ENCODE results near the gene CDC42BPG.

The CDC42BPG gene

DNA sequence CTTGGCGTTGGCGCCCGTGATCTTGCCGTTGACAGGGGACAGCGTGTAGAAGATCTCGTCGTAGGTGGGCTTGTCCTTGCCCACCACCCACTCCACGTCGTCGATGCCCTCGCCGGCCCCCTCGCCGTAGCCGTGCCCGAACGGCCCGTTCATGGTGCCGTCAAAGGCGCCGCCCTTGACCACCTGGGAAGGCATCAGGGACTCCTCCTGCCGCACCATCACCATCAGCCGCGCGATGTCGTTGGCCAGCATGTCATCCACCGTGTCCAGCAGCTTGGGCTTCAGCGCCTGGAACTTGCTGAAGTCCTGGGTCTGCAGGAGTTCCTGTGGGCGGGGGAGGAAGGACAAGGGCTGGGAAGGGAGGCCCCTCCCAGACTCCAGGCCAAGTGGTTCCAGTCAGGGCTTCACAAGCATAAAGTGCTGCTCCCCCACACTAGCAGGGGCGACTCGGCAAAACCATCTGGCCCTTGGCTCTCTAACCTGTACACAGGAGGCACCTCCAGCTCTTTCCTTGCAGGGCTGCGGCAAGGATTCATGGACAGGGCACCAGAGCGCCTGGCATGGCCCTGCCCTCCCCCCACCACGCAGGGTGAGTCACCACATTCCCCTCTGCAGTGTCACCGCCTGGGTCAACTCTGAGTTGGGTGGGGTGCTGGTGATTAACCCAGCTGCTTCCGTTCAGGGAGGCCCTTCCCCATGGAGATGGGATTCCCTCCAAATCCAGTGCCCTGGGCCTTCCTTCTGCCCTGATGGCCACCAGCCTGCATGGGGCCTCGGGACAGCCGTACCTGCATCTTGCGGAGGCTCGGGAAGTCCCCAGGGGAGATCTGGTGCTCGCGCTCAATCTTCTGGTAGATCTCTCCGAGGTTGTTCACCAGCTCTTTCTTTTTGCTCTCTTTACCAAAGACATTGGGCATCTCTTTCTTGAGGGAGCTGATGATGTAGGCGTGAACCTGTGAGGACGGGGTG is 10.4 kb upstream of the CDC42BPG start:
- Histone ChIP-seq H3K36me3 (replicated peaks; ENCODE audit: low read depth, low read length) (peaks cover 40% of the 10 kb centered on the region), H3K79me2 (ENCODE audit: low read length) (peaks cover 29% of the 10 kb centered on the region), H2AFZ (ENCODE audit: low read depth, low read length) (no peak overlapping the region), H3K4me2 (ENCODE audit: low read length) (peak overlapping the region; percentile 91), H3K4me1 (ENCODE audit: low read length) (peaks cover 95% of the 10 kb centered on the region), H3K27me3 (ENCODE audit: low read depth, low read length) (no peaks in the 10 kb centered on the region), H3K9ac (ENCODE audit: low read length) (peak overlapping the region; percentile 6; the same call in 1 of the 2 replicates), H3K9me3 (ENCODE audit: insufficient read depth, low read length) (no peaks in the 10 kb centered on the region), H4K20me1 (ENCODE audit: insufficient read depth, low read length) (no peaks in the 10 kb centered on the region), H3K27ac (ENCODE audit: low read length) (peak overlapping the region; percentile 99), H3K4me3 (ENCODE audit: low read length) (peak overlapping the region; percentile 3; the same call in 1 of the 2 replicates)
- no peak for TF ChIP-seq EZH2phosphoT487 (IDR thresholded peaks at IDR 0.05; ENCODE audit: low read depth)
- TF ChIP-seq, protein P1, sequence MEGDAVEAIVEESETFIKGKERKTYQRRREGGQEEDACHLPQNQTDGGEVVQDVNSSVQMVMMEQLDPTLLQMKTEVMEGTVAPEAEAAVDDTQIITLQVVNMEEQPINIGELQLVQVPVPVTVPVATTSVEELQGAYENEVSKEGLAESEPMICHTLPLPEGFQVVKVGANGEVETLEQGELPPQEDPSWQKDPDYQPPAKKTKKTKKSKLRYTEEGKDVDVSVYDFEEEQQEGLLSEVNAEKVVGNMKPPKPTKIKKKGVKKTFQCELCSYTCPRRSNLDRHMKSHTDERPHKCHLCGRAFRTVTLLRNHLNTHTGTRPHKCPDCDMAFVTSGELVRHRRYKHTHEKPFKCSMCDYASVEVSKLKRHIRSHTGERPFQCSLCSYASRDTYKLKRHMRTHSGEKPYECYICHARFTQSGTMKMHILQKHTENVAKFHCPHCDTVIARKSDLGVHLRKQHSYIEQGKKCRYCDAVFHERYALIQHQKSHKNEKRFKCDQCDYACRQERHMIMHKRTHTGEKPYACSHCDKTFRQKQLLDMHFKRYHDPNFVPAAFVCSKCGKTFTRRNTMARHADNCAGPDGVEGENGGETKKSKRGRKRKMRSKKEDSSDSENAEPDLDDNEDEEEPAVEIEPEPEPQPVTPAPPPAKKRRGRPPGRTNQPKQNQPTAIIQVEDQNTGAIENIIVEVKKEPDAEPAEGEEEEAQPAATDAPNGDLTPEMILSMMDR (IDR thresholded peaks at IDR 0.05; ENCODE audit: low read depth, low read length) = no peak

DNA sequence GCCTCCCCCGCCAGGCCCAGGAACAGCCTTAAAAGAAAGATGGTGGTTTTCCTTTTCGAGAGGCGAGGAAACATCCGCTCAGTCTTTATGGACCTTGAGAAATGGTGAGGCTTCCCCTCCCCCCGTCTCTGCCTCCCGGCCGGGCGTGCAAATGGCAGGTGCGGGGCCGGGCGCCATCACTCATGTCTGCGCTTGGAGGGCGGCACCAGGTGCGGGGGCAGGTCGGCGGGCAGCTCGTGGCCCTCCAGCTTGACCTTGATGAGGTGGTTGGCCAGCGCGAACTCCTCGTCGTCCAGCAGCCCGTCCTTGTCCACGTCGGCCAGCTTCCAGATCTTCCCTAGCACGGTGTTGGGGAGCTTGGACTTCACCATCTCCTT is 9.7 kb upstream of the CDC42BPG start:
- peak overlapping the region; percentile 91 for H3K4me2 ChIP-seq (ENCODE audit: low read length)
- peak overlapping the region; percentile 85 for H3K9ac ChIP-seq (ENCODE audit: low read length)
- H3K27me3 ChIP-seq (ENCODE audit: low read depth, low read length) = no peaks in the 10 kb centered on the region
- peaks cover 95% of the 10 kb centered on the region for H3K4me1 ChIP-seq (ENCODE audit: low read length)
- peak overlapping the region; percentile 59; the same call in 1 of the 2 replicates for H3K4me3 ChIP-seq (ENCODE audit: low read length)
- TF ChIP-seq EZH2phosphoT487 (IDR thresholded peaks at IDR 0.05; ENCODE audit: low read depth) = no peak
- TF ChIP-seq, protein P1 (IDR thresholded peaks at IDR 0.05; ENCODE audit: low read depth, low read length) = no peak
- H3K79me2 ChIP-seq (ENCODE audit: low read length) = peaks cover 29% of the 10 kb centered on the region
- peak overlapping the region; percentile 99 for H3K27ac ChIP-seq (ENCODE audit: low read length)
- no peaks in the 10 kb centered on the region for H3K9me3 ChIP-seq (ENCODE audit: insufficient read depth, low read length)
- H4K20me1 ChIP-seq (ENCODE audit: insufficient read depth, low read length) = no peaks in the 10 kb centered on the region
- H2AFZ ChIP-seq (ENCODE audit: low read depth, low read length) = no peak overlapping the region
- peaks cover 40% of the 10 kb centered on the region for H3K36me3 ChIP-seq (replicated peaks; ENCODE audit: low read depth, low read length)

DNA sequence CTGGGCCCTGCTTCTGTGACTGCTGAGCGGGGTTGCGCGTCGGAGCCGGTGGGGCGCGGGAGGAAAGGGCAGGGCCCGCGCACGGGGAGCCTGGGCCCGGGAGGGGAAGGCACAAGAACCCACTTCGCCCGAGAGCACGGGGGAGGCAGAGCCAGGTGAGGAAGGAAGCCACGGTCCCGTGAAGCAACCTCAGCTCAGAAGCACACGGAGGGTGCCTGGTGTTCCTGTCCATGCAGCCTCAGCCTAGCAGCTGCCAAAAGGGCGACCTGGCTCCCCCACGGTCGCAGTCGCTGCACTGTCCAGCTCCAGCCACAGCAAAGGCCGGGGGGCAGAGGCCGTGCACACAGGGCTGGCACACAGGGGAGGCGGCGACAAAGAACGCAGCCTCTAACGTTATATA is 9.3 kb upstream of the CDC42BPG start:
- TF ChIP-seq EZH2phosphoT487 (IDR thresholded peaks at IDR 0.05; ENCODE audit: low read depth) = no peak
- TF ChIP-seq, protein P1 (IDR thresholded peaks at IDR 0.05; ENCODE audit: low read depth, low read length) = no peak
- Histone ChIP-seq H3K4me1 (ENCODE audit: low read length) (peaks cover 95% of the 10 kb centered on the region), H3K79me2 (ENCODE audit: low read length) (peaks cover 29% of the 10 kb centered on the region)

DNA sequence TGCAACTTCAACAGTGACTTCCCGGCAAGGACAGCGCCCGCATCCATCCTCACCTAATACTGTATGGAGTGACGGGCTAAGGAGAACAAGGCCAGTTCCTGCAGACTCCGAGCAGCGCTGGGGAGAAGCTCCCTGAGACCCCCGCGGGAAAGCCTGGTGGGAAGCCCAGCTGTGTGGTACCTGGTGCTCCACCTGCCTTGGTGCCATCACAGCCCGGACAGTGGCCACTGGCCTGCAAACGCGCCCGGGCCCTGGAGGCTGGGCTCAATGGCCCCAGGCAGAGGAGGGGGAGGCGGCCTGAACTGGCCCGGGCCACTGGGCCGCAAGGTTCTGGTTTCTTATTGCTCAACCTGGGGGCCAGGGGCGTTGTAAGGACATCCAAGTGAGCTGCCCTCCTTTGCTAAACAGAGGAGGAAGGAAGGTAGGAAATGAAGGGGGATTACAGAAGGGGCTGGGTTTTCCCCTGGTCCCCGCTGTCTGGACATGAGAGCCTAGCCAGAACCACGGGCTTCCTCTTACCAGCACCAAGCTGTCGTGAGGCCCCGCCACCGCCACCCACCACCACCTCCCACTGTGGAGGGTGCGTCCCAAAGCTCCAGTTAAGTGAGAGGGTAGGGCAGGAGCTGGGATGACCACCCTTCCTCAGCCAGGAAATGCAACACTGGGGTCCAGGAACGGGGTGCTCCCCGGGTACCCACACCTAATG is 8.5 kb upstream of the CDC42BPG start:
- Histone ChIP-seq H3K36me3 (replicated peaks; ENCODE audit: low read depth, low read length) (peaks cover 34% of the 10 kb centered on the region), H3K4me1 (ENCODE audit: low read length) (peaks cover 97% of the 10 kb centered on the region), H3K9ac (ENCODE audit: low read length) (peak overlapping the region; percentile 85), H3K4me3 (ENCODE audit: low read length) (peak overlapping the region; percentile 59), H3K27ac (ENCODE audit: low read length) (peak overlapping the region; percentile 99), H3K27me3 (ENCODE audit: low read depth, low read length) (no peaks in the 10 kb centered on the region), H3K79me2 (ENCODE audit: low read length) (peaks cover 24% of the 10 kb centered on the region), H3K4me2 (ENCODE audit: low read length) (peak overlapping the region; percentile 91), H3K9me3 (ENCODE audit: insufficient read depth, low read length) (no peaks in the 10 kb centered on the region), H4K20me1 (ENCODE audit: insufficient read depth, low read length) (no peaks in the 10 kb centered on the region), H2AFZ (ENCODE audit: low read depth, low read length) (no peak overlapping the region)
- TF ChIP-seq EZH2phosphoT487 (IDR thresholded peaks at IDR 0.05; ENCODE audit: low read depth) = no peak
- TF ChIP-seq, protein P1 (IDR thresholded peaks at IDR 0.05; ENCODE audit: low read depth, low read length) = no peak

More for the DNA sequence above, 9.3 kb upstream of the CDC42BPG start:
- no peaks in the 10 kb centered on the region for H3K27me3 ChIP-seq (ENCODE audit: low read depth, low read length)
- peaks cover 40% of the 10 kb centered on the region for H3K36me3 ChIP-seq (replicated peaks; ENCODE audit: low read depth, low read length)
- H2AFZ ChIP-seq (ENCODE audit: low read depth, low read length) = no peak overlapping the region
- no peaks in the 10 kb centered on the region for H3K9me3 ChIP-seq (ENCODE audit: insufficient read depth, low read length)
- peak overlapping the region; percentile 91 for H3K4me2 ChIP-seq (ENCODE audit: low read length)
- peak overlapping the region; percentile 99 for H3K27ac ChIP-seq (ENCODE audit: low read length)
- H3K4me3 ChIP-seq (ENCODE audit: low read length) = peak overlapping the region; percentile 59
- H3K9ac ChIP-seq (ENCODE audit: low read length) = peak overlapping the region; percentile 85
- no peaks in the 10 kb centered on the region for H4K20me1 ChIP-seq (ENCODE audit: insufficient read depth, low read length)

Measured in OCI-LY3 (cell line).